GM12874 (cell line): ENCODE data around the gene MAPKAPK3.

ENCODE experiments used
- TF ChIP-seq, protein P1 (sequence below): IDR thresholded peaks from 2 replicates; pipeline ENCODE4 v1.5.1; 2011; ENCODE audit warnings: low read depth, mild to moderate bottlenecking, control low read depth, low read length, moderate library complexity; ENCODE audit not compliant: insufficient read depth

Gene MAPKAPK3

GRCh38 chr3:50656417-50657195 is 39.7 kb downstream of the MAPKAPK3 start:
- TF ChIP-seq, protein P1, sequence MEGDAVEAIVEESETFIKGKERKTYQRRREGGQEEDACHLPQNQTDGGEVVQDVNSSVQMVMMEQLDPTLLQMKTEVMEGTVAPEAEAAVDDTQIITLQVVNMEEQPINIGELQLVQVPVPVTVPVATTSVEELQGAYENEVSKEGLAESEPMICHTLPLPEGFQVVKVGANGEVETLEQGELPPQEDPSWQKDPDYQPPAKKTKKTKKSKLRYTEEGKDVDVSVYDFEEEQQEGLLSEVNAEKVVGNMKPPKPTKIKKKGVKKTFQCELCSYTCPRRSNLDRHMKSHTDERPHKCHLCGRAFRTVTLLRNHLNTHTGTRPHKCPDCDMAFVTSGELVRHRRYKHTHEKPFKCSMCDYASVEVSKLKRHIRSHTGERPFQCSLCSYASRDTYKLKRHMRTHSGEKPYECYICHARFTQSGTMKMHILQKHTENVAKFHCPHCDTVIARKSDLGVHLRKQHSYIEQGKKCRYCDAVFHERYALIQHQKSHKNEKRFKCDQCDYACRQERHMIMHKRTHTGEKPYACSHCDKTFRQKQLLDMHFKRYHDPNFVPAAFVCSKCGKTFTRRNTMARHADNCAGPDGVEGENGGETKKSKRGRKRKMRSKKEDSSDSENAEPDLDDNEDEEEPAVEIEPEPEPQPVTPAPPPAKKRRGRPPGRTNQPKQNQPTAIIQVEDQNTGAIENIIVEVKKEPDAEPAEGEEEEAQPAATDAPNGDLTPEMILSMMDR = no peak

GRCh38 chr3:50657407-50657806 is 40.5 kb downstream of the MAPKAPK3 start:
- TF ChIP-seq, protein P1 = no peak

GRCh38 chr3:50657816-50658215 is 40.9 kb downstream of the MAPKAPK3 start:
- TF ChIP-seq, protein P1 = no peak

GRCh38 chr3:50658416-50658815 is 41.5 kb downstream of the MAPKAPK3 start:
- TF ChIP-seq, protein P1 = no peak

GRCh38 chr3:50658831-50659230 is 41.9 kb downstream of the MAPKAPK3 start:
- TF ChIP-seq, protein P1 = no peak

GRCh38 chr3:50660386-50660785 is 43.4 kb downstream of the MAPKAPK3 start:
- TF ChIP-seq, protein P1 = no peak

DNA sequence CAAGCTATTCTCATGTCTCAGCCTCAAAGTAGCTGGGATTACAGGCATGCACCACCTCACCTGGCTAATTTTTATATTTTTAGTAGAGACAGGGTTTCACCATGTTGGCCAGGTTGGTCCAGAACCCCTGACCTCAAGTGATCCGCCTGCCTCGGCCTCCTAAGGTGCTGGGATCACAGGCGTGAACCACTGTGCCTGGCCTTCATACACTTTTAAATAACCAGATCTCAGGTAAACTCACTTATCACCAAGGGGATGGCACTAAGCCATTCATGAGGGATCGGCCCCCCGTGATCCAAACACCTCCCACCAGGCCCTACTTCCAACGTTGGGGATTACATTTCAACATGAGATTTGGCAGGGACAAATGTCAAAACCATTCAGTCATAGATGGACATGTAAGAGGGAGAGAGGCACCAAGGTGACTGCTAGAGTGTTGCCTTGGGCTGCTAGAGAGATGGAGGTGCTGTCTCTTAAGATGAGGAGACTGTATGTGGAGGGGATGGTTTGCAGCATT is 44.4 kb downstream of the MAPKAPK3 start:
- TF ChIP-seq, protein P1 = no peak
